ENCODE measurements around the gene NCKAP1. TPM values are rescaled to one million over a fixed set of nuclear protein-coding genes. Genes with fewer than 3 reads are reported as not detected.

NCKAP1 gene
- total RNA-seq, 1 donor from 2014 or later = 180 TPM

DNA sequence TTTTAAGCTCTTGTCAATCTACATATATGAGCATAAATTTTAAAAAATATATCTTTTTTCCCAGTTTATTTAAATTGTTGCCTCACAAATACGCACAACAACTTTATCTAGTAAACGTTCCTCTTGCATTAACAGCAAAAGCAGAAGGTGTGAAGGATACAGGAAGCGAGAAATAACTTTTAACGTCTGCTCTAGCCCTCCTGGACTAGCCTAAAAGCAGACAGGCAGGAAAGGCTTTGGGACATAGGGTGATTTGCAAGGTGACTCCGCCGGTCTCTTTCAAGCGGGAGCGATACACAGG is 39.9 kb upstream of the NCKAP1 start:
- no peak for DNase-seq (ENCODE audit: low read depth)
- no peak for FAIRE-seq
- Histone ChIP-seq H3K27me3 (ENCODE audit: control insufficient read depth, insufficient read depth, low read length) (no peaks in the 10 kb centered on the region), H3K4me3 (ENCODE audit: low read depth, low read length) (peak overlapping the region; percentile 49), H3K36me3 (ENCODE audit: control insufficient read depth, insufficient read depth, low read length) (no peaks in the 10 kb centered on the region)
- TF ChIP-seq, protein P1, sequence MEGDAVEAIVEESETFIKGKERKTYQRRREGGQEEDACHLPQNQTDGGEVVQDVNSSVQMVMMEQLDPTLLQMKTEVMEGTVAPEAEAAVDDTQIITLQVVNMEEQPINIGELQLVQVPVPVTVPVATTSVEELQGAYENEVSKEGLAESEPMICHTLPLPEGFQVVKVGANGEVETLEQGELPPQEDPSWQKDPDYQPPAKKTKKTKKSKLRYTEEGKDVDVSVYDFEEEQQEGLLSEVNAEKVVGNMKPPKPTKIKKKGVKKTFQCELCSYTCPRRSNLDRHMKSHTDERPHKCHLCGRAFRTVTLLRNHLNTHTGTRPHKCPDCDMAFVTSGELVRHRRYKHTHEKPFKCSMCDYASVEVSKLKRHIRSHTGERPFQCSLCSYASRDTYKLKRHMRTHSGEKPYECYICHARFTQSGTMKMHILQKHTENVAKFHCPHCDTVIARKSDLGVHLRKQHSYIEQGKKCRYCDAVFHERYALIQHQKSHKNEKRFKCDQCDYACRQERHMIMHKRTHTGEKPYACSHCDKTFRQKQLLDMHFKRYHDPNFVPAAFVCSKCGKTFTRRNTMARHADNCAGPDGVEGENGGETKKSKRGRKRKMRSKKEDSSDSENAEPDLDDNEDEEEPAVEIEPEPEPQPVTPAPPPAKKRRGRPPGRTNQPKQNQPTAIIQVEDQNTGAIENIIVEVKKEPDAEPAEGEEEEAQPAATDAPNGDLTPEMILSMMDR (IDR thresholded peaks at IDR 0.05; ENCODE audit: insufficient read depth, low read length, severe bottlenecking) = no peak

DNA sequence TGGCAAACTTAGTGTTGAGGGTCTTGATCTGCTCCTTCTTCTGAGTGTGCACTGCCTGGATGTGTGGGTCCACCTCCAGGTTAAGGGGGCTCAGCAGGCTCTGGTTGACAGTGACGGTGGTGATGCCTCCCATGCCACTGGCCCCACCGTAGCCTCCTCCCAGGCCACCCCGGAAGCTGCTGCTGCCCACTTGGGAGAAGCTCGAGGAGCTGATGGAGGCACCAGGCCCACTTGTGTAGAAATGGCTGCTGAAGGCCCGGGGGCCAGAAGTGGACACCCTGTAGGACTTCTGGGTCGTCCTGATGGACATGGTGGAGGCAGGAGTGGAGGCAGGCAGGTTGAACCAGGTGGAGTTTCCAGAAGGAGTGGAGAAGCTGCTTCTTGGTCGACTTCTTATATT is 33.9 kb upstream of the NCKAP1 start:
- Histone ChIP-seq H3K27me3 (ENCODE audit: control insufficient read depth, insufficient read depth, low read length) (no peaks in the 10 kb centered on the region), H3K4me3 (ENCODE audit: low read depth, low read length) (no peak overlapping the region), H3K36me3 (ENCODE audit: control insufficient read depth, insufficient read depth, low read length) (no peaks in the 10 kb centered on the region)
- no peak for DNase-seq (ENCODE audit: low read depth)
- TF ChIP-seq, protein P1 (IDR thresholded peaks at IDR 0.05; ENCODE audit: insufficient read depth, low read length, severe bottlenecking) = no peak
- FAIRE-seq = no peak

DNA sequence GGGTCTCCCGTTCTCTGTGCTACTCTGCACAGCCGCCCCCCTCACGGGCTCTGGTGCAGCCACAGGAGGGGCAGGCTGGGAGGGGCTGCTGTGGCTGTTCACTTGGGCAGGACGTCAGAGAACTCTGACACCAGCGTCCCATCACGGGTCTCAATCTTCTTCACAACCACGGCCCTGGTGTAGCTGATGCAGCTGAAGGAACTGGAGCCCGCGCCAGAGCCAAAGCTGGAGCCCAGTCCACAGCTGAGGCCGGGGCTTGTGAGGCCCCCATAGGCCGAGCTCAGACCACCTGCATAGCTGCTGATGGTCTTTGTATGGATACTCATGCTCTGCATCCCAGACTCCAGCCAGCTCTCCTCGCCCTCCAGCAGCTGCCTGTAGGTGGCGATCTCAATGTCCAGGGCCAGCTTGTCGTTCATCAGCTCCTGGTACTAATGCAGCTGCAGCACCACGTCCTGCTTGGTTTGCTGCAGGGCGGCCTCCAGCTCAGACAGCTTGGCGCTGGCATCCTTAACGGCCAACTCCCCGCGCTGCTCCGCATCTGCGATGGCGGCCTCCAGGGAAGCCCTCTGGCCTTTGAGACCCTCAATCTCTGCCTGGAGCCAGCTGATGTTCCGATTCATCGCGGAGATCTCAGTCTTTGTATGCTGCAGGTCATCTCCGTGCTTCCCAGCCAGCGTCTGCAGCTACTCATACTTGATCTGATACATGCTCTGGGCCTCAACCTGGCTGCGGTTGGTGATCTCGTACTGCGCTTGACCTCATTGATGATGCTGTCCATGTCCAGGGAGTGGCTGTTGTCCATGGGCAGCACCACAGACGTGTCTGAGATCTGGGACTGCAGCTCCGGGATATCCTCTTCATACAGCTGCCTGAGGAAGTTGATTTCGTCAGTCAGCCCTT is 32.9 kb upstream of the NCKAP1 start:
- no peaks in the 10 kb centered on the region for H3K27me3 ChIP-seq (ENCODE audit: control insufficient read depth, insufficient read depth, low read length)
- FAIRE-seq (no peak), DNase-seq (ENCODE audit: low read depth) (peak; percentile 28)
- no peak overlapping the region for H3K4me3 ChIP-seq (ENCODE audit: low read depth, low read length)
- no peaks in the 10 kb centered on the region for H3K36me3 ChIP-seq (ENCODE audit: control insufficient read depth, insufficient read depth, low read length)
- TF ChIP-seq, protein P1 (IDR thresholded peaks at IDR 0.05; ENCODE audit: insufficient read depth, low read length, severe bottlenecking) = peak; percentile 61

DNA sequence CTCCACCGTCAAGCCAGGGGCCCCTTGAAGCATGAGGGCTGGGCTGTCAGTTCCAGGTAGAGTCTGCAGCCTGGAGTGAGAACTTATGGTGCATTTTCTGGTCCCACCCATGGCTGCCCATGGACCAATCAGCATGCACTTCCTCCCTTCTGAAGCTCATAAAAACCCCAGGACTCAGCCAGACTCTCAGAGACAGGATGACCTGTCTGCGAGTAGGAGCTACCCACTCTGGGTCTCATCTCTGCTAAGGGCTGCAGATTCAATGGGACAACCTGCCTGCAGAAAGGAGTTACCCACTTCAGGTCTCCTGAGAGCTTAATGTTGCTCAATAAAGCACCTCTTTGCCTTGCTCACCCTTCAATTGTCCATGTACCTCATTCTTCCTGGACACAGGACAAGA is 30.9 kb upstream of the NCKAP1 start:
- Histone ChIP-seq H3K27me3 (ENCODE audit: control insufficient read depth, insufficient read depth, low read length) (no peaks in the 10 kb centered on the region), H3K4me3 (ENCODE audit: low read depth, low read length) (no peak overlapping the region), H3K36me3 (ENCODE audit: control insufficient read depth, insufficient read depth, low read length) (no peaks in the 10 kb centered on the region)
- FAIRE-seq (no peak), DNase-seq (ENCODE audit: low read depth) (no peak)
- TF ChIP-seq, protein P1 (IDR thresholded peaks at IDR 0.05; ENCODE audit: insufficient read depth, low read length, severe bottlenecking) = no peak

DNA sequence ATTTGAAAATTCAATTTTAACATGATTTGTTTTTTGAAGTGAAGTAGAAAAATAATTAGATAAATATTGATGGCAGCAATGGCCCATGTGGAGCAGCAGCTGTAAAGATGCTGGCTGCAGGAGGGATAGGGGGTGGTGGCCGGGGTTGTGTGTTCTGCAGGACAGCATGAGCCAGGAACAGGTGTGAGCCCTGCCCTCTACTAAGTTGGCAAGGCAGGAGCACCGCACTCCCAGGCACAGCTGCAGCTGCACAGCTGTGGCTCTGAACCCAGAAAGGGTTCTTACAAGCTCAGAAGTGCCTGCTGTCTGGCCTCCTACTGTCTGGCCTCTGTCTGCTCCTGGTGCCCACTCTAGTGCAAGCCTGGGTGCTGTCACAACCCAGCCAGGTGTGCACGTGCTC is 30.3 kb upstream of the NCKAP1 start:
- TF ChIP-seq, protein P1 (IDR thresholded peaks at IDR 0.05; ENCODE audit: insufficient read depth, low read length, severe bottlenecking) = no peak
- H3K27me3 ChIP-seq (ENCODE audit: control insufficient read depth, insufficient read depth, low read length) = no peaks in the 10 kb centered on the region
- DNase-seq (ENCODE audit: low read depth) (no peak), FAIRE-seq (no peak)
- H3K4me3 ChIP-seq (ENCODE audit: low read depth, low read length) = no peak overlapping the region
- no peaks in the 10 kb centered on the region for H3K36me3 ChIP-seq (ENCODE audit: control insufficient read depth, insufficient read depth, low read length)

DNA sequence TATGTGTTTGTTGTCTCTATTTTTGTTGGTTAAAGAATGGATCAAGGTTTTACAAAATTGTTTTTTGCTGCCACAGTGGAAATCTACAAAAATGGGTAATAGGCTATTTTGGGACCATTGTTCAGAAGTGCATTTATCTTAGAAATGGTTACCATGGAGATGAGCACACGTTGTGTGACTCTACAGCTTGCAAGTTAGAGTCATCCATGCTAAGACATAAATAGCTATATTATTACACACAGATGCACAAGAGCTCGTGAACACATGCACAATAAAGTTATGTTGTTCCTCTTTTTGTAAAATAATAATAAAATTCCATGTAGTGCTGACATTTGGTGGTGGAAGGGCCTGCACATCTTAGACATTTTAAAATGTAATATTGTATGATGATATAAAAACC is 24.8 kb upstream of the NCKAP1 start:
- H3K4me3 ChIP-seq (ENCODE audit: low read depth, low read length) = no peak overlapping the region
- FAIRE-seq = no peak
- DNase-seq (ENCODE audit: low read depth) = peak; percentile 11
- TF ChIP-seq, protein P1 (IDR thresholded peaks at IDR 0.05; ENCODE audit: insufficient read depth, low read length, severe bottlenecking) = no peak
- no peaks in the 10 kb centered on the region for H3K27me3 ChIP-seq (ENCODE audit: control insufficient read depth, insufficient read depth, low read length)
- no peaks in the 10 kb centered on the region for H3K36me3 ChIP-seq (ENCODE audit: control insufficient read depth, insufficient read depth, low read length)
